Endothelial cell of umbilical vein (primary cell): ENCODE results near the gene ZNF774.

ENCODE experiments used
- EZH2 ChIP-seq: IDR thresholded peaks from 2 replicates; pipeline ENCODE4 v1.6.1; 2012; ENCODE audit warnings: borderline replicate concordance, low read depth, mild to moderate bottlenecking, moderate library complexity, low read length, inconsistent platforms; ENCODE audit not compliant: severe bottlenecking
- GATA2 ChIP-seq: IDR thresholded peaks from 2 replicates; pipeline ENCODE4 v1.7.0; 2011; ENCODE audit warnings: low read depth, mild to moderate bottlenecking, moderate library complexity, mixed read lengths, low read length; ENCODE audit not compliant: insufficient read length, insufficient read depth
- JUN ChIP-seq: IDR thresholded peaks from 2 replicates; pipeline ENCODE4 v1.6.1; 2011; ENCODE audit warnings: borderline replicate concordance, low read depth; ENCODE audit not compliant: insufficient read length, insufficient read depth
- MYC ChIP-seq: IDR thresholded peaks from one replicate; pipeline ENCODE4 v1.6.1; 2011; ENCODE audit warnings: mild to moderate bottlenecking, low read depth, low read length
- POLR2A ChIP-seq: IDR thresholded peaks from 2 replicates; pipeline ENCODE4 v1.6.1; 2012; ENCODE audit warnings: low read depth, mild to moderate bottlenecking, control low read depth, low read length
- POLR2AphosphoS5 ChIP-seq: IDR thresholded peaks from 2 replicates; pipeline ENCODE4 v1.6.1; 2012; ENCODE audit warnings: low read depth, mild to moderate bottlenecking, control low read depth, low read length, moderate library complexity; ENCODE audit not compliant: insufficient read depth
- TF ChIP-seq, protein P1 (sequence below), 2 donors: IDR thresholded peaks; 1 replicate in 1 of 2; 2 replicates in 1 of 2; pipeline ENCODE4 v1.5.1; 2011; ENCODE audit warnings: low read length in 2 of 2, mild to moderate bottlenecking in 2 of 2, moderate library complexity in 2 of 2, control low read depth in 1 of 2, inconsistent platforms in 1 of 2, low read depth in 1 of 2; ENCODE audit not compliant: insufficient read depth in 1 of 2; ENCODE audit errors: extremely low read depth in 1 of 2
- TF ChIP-seq, protein P2 (sequence below): IDR thresholded peaks from 2 replicates; pipeline ENCODE4 v1.6.1; 2011; ENCODE audit not compliant: insufficient read depth, insufficient read length

DNA sequence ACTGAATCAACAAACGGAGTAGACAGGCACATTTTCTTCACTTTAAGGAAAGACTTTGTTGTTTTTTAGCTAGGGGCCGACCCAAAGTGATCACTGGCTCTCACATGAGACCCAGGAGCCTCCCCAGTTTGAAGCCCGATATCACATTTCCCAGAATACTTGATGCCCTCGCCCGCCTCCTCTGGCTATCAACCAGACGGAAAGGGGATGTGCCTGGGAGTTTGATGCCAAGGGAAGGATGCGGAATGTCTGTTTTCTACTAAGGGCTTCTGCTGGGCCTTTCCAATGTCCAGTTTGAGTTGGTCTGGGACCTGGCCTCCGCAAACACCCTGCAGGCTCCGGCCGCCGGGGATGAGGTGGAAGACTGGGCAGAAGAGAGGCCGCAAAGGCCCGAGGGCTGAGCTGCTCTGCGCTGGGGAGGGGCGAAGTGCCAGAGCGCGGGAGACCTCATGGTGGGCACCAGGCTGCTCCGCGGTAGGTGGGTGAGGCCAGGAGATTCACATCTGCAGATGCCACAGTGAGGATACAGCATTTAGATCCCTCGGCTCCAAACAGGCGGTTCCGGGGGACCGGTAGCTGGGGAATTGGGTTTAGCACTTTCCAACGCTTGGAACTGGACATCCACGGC is 491 bp upstream of the ZNF774 start:
- TF ChIP-seq POLR2AphosphoS5 = no peak
- TF ChIP-seq, protein P1, sequence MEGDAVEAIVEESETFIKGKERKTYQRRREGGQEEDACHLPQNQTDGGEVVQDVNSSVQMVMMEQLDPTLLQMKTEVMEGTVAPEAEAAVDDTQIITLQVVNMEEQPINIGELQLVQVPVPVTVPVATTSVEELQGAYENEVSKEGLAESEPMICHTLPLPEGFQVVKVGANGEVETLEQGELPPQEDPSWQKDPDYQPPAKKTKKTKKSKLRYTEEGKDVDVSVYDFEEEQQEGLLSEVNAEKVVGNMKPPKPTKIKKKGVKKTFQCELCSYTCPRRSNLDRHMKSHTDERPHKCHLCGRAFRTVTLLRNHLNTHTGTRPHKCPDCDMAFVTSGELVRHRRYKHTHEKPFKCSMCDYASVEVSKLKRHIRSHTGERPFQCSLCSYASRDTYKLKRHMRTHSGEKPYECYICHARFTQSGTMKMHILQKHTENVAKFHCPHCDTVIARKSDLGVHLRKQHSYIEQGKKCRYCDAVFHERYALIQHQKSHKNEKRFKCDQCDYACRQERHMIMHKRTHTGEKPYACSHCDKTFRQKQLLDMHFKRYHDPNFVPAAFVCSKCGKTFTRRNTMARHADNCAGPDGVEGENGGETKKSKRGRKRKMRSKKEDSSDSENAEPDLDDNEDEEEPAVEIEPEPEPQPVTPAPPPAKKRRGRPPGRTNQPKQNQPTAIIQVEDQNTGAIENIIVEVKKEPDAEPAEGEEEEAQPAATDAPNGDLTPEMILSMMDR (IDR thresholded peaks at IDR 0.05; ENCODE audit: extremely low read depth in 1 of 2, insufficient read depth in 1 of 2, low read depth in 1 of 2, low read length in 2 of 2) = no peak
- TF ChIP-seq EZH2 = no peak
- TF ChIP-seq, protein P2, sequence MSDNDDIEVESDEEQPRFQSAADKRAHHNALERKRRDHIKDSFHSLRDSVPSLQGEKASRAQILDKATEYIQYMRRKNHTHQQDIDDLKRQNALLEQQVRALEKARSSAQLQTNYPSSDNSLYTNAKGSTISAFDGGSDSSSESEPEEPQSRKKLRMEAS = no peak
- TF ChIP-seq POLR2A = no peak
- TF ChIP-seq MYC = no peak
- no peak for TF ChIP-seq GATA2
- no peak for TF ChIP-seq JUN
